ENCODE data around the gene JMJD6. TPM values are rescaled to one million over a fixed set of nuclear protein-coding genes. Genes with fewer than 3 reads are reported as not detected.

Gene JMJD6
- total and polyA plus RNA-seq, 2 donors from 2014 or later, result 23.6 to 34.3 TPM

GRCh38 chr17:76685846-76686245 lies 40.6 kb downstream of the JMJD6 start:
- Histone ChIP-seq H3K27me3 (ENCODE audit: control insufficient read depth, insufficient read depth, low read length) (no peaks in the 10 kb centered on the region), H3K27ac (ENCODE audit: low read depth in 2 of 2, low read length in 2 of 2) (no peak overlapping the region), H3K4me1 (ENCODE audit: control insufficient read depth in 2 of 3, insufficient read depth in 2 of 3, low read depth in 1 of 3, low read length in 3 of 3) (peaks cover 0 to 6% (median 0%) of the 10 kb centered on the region in 3 donors), H3K9me3 (ENCODE audit: control insufficient read depth in 2 of 3, insufficient read depth in 1 of 3, low read length in 3 of 3) (no peaks in the 10 kb centered on the region), H3K9ac (ENCODE audit: low read length in 3 of 3) (no peak overlapping the region), H3K36me3 (ENCODE audit: control insufficient read depth in 2 of 3, insufficient read depth in 3 of 3, low read length in 3 of 3) (peaks cover 0 to 7% (median 0%) of the 10 kb centered on the region in 3 donors), H3K4me3 (ENCODE audit: low read length in 3 of 3) (no peak overlapping the region)
- DNase-seq, result peak in 1 of 5 donors; percentile 65
- no peak for FAIRE-seq
- intact Hi-C loops (cut with DNase I), result no loop called here
- TF ChIP-seq CTCF (IDR thresholded peaks at IDR 0.05; ENCODE audit: borderline replicate concordance, extremely low read depth, insufficient read depth), result no peak

- Histone ChIP-seq H3K36me3 (ENCODE audit: control insufficient read depth in 2 of 3, insufficient read depth in 3 of 3, low read length in 3 of 3) (peaks cover 0 to 7% (median 0%) of the 10 kb centered on the region in 3 donors), H3K27ac (ENCODE audit: low read depth in 2 of 2, low read length in 2 of 2) (no peak overlapping the region), H3K9ac (ENCODE audit: low read length in 3 of 3) (no peak overlapping the region), H3K4me1 (ENCODE audit: control insufficient read depth in 2 of 3, insufficient read depth in 2 of 3, low read depth in 1 of 3, low read length in 3 of 3) (peaks cover 0 to 6% (median 0%) of the 10 kb centered on the region in 3 donors), H3K4me3 (ENCODE audit: low read length in 3 of 3) (no peak overlapping the region), H3K9me3 (ENCODE audit: control insufficient read depth in 2 of 3, insufficient read depth in 1 of 3, low read length in 3 of 3) (no peaks in the 10 kb centered on the region), H3K27me3 (ENCODE audit: control insufficient read depth, insufficient read depth, low read length) (no peaks in the 10 kb centered on the region)
- DNase-seq (peak in 1 of 5 donors; percentile 60), FAIRE-seq (no peak)
- intact Hi-C loops (cut with DNase I), result no loop called here
- TF ChIP-seq CTCF (IDR thresholded peaks at IDR 0.05; ENCODE audit: borderline replicate concordance, extremely low read depth, insufficient read depth), result no peak
These were observed 41.0 kb downstream of the JMJD6 start for GRCh38 chr17:76685366-76685765.

- intact Hi-C loops (cut with DNase I), result no loop called here
- Histone ChIP-seq H3K27me3 (ENCODE audit: control insufficient read depth, insufficient read depth, low read length) (no peaks in the 10 kb centered on the region), H3K9me3 (ENCODE audit: control insufficient read depth in 2 of 3, insufficient read depth in 1 of 3, low read length in 3 of 3) (no peaks in the 10 kb centered on the region), H3K9ac (ENCODE audit: low read length in 3 of 3) (no peak overlapping the region), H3K27ac (ENCODE audit: low read depth in 2 of 2, low read length in 2 of 2) (no peak overlapping the region), H3K4me3 (ENCODE audit: low read length in 3 of 3) (no peak overlapping the region), H3K4me1 (ENCODE audit: control insufficient read depth in 2 of 3, insufficient read depth in 2 of 3, low read depth in 1 of 3, low read length in 3 of 3) (peaks cover 0 to 6% (median 0%) of the 10 kb centered on the region in 3 donors), H3K36me3 (ENCODE audit: control insufficient read depth in 2 of 3, insufficient read depth in 3 of 3, low read length in 3 of 3) (peaks cover 0 to 7% (median 0%) of the 10 kb centered on the region in 3 donors)
- FAIRE-seq (no peak), DNase-seq (peak in 1 of 5 donors; percentile 51)
- no peak for TF ChIP-seq CTCF (IDR thresholded peaks at IDR 0.05; ENCODE audit: borderline replicate concordance, extremely low read depth, insufficient read depth)
These were observed 41.6 kb downstream of the JMJD6 start for GRCh38 chr17:76684756-76685155.
